GM15510 (cell line): ENCODE data around the gene SNRPN.

Experiments used
- POLR2A ChIP-seq: IDR thresholded peaks from 3 replicates; pipeline ENCODE4 v1.6.1; 2011; ENCODE audit warnings: borderline replicate concordance; ENCODE audit not compliant: insufficient read length; ENCODE audit errors: extremely low read depth

SNRPN gene

DNA sequence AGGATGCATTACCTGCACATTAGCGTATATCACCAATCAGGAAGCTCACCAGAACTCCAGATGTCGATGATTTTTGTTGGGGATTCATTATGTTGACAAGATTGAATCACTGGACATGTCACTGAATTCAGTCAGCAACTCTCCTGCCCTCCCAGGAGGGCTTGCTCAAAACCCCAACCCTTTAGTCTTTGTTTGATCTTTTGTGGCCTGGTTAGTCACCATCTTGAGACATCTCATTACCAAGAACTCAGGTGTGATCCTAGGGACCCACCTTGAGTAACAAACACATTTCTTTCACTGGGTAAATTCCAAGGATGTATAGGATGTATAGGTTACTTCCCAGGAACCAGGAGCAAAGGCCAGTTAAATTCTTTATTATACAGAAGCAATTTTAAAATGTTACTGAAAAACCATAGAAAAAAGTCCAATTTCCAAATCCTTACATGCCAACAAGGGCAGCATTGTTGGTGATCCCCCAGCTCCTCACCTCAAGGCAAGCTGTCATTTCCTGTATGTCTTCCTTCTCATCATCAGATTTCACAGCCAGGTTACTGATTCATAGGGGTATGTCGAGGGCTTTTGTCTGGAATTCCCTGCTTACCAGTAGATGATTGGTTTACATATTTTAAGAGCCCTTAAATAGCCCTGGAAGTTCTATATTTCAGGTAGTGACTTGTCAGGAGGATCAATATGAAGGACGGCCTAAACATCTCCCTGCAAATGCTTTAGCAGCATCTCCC is 11.7 kb downstream of the SNRPN start:
- no peak for TF ChIP-seq POLR2A

DNA sequence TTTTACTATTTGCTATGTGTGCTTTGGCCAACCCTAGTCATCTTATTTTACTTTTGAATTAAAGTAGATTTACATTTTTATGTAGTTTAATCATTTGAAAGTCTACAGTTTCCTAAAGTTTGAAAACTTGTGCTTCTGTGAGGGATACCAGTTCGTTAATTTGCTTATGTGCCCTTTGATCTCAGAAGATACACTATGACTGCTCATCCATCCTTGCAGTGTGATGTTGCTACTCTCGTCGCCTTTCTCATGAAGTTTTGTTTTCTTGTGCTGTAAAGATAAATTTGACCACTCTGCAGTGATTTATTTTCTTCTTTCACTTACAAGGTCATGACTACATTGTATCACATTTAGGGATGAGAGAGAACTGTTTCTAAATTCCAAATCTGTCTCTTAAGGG is 16.3 kb downstream of the SNRPN start:
- no peak for TF ChIP-seq POLR2A

DNA sequence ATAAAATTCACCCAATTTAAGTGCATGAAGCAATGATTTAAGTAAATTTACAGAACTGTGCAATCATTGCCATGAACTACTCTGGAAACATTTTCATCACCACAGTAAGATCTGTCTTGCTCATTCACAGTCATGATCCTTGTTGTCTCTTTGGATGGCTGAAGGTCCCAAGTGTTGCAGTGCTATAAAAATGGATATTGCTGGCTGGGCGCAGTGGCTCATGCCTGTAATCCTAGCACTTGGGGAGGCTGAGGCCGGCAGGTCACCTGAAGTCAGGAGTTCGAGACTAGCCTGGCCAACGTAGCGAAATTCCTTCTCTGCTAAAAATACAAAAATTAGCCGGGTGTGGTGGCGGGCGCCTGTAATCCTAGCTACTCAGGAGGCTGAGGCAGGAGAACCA is 17.0 kb downstream of the SNRPN start:
- no peak for TF ChIP-seq POLR2A

DNA sequence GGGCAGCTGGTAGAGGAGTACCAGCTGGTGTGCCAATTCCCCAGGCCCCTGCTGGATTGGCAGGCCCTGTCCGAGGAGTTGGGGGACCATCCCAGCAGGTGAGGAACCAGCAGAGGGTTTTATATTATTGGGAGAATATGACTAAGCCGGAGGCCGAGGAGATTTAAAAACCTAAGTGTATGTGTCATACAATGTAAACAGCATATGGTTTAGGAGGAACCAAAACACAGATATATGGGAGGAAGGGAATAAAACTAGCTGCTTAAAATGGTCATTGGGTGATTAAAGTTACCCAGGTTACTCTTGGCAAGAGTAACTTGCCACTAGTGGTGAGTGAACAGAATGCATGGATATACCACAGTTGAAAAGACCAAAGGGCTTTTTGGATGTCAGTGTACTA is 22.1 kb downstream of the SNRPN start:
- TF ChIP-seq POLR2A, result no peak

DNA sequence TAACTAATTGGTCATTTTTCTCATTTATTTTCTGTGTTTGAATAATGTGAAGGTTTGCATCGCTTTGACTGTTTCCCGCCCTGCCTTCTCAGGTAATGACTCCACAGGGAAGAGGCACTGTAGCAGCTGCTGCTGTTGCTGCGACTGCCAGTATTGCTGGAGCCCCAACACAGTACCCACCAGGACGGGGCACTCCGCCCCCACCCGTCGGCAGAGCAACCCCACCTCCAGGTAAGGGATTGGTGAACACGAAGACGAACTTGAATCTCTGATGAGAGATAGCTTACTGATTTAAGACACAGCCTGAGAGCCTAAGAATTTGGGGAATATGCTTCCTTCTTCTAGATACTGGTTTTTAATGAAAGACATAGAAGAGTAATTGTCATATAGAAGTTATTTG is 22.9 kb downstream of the SNRPN start:
- TF ChIP-seq POLR2A, result no peak

DNA sequence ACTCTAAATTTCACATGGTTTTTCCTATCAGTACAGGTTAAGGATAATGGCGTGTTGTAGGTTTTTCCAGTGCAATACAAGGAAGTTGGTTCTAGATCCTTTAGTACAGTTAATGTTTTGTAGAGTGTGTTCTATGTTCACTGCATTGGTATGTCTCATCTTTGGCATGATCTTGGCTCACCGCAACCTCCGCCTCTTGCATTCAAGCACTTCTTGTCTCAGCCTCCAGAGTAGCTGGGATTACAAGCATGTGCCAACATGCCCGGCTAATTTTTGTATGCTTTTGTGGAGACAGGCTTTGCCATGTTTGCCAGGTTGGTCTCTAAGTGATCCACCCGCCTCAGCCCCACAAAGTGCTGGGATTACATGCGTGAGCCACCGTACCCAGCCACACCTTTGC is 30.4 kb downstream of the SNRPN start:
- no peak for TF ChIP-seq POLR2A

DNA sequence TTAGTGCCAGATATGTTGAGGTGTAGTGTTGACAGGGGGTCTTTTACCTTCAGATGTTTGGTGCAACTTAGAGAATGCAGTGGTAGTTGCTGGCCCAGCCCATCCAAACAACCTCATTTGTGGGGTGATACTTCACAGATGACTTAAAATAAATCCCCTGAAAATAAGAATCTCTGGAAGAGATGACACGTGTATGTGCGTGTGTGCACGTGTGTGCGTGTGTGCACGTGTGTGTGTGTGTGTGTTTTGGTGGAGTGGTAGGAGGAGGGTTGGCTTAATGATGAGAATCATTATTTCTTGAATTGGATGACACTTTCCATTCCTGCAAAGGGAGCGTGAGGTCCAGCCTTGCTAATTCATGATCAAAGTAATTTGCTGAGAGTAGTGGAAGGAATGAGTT is 31.9 kb downstream of the SNRPN start:
- TF ChIP-seq POLR2A, result no peak

DNA sequence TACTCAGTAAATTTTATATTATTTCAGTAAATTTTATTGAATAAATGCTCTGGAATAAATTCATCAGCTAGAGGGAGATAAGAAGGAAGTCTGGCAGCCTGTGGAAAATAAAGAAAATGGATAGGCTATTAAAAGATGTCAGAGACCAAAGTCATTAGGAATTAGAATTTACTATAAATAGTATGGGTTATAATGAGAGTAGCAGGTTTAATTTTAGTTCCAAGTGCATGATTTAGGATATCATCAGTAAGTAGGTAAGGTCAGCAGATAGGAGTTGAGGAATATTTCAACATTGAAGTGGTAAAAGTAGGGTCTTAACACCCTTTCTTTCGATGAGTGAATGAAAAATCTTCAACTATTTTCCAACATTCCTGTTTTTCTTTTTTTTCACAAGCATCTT is 64.6 kb downstream of the SNRPN start:
- TF ChIP-seq POLR2A, result no peak

DNA sequence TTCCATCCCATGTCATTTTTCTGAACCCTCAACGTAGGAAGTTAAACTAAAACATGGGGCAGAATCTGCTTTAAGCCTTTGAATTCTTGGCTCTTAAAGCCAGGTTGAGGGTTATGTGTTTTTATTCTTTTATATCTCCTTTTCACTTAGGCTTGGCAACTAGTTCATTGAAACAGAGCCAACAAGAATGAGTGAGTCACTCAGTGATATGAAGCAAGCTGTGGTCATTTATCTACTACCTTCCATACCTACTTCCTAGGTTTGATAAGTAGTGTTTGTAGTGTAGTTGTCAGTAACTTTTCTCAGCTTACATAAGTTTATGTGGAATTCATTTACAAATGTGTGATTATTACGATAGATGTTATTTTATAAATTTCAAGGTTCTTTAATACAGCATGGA is 67.4 kb downstream of the SNRPN start:
- no peak for TF ChIP-seq POLR2A
